ENCODE data around the gene HSPA12B. TPM values are rescaled to one million over a fixed set of nuclear protein-coding genes. Genes with fewer than 3 reads are reported as not detected.

Gene HSPA12B
- total RNA-seq, 1 donor = 0.18 TPM

DNA sequence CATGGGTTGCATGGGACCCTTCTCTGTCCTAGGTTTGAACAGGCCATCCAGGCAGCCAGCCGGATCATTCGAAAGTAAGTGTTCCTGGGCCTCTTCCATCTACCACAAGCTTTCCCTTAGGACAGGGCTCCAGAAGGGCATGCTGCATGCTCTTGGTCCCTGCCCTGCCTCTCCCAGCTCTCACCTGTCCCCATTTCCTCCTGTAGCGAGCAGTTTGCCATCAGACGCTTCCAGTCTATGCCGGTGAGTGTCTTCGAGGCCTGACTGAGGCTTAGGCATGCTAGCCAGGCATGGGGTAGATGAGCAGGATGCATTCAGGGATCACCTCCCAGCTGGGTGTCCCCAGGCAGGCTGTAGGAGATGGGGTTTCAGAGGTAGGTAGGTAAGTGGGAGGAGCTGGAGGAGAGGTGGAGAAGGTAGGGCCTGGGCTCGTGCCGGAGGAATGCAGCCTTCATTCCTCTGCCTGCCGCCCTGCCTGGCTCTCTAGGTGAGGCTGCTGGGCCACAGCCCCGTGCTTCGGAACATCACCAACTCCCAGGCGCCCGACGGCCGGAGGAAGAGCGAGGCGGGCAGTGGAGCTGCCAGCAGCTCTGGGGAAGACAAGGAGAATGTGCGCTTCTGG lies 67.9 kb downstream of the HSPA12B start:
- H3K4me3 ChIP-seq (ENCODE audit: low read depth, low read length) = peak overlapping the region; percentile 28
- no peak for DNase-seq (ENCODE audit: low read depth)
- TF ChIP-seq, protein P1, sequence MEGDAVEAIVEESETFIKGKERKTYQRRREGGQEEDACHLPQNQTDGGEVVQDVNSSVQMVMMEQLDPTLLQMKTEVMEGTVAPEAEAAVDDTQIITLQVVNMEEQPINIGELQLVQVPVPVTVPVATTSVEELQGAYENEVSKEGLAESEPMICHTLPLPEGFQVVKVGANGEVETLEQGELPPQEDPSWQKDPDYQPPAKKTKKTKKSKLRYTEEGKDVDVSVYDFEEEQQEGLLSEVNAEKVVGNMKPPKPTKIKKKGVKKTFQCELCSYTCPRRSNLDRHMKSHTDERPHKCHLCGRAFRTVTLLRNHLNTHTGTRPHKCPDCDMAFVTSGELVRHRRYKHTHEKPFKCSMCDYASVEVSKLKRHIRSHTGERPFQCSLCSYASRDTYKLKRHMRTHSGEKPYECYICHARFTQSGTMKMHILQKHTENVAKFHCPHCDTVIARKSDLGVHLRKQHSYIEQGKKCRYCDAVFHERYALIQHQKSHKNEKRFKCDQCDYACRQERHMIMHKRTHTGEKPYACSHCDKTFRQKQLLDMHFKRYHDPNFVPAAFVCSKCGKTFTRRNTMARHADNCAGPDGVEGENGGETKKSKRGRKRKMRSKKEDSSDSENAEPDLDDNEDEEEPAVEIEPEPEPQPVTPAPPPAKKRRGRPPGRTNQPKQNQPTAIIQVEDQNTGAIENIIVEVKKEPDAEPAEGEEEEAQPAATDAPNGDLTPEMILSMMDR (IDR thresholded peaks at IDR 0.05; ENCODE audit: insufficient read depth, low read length) = no peak

DNA sequence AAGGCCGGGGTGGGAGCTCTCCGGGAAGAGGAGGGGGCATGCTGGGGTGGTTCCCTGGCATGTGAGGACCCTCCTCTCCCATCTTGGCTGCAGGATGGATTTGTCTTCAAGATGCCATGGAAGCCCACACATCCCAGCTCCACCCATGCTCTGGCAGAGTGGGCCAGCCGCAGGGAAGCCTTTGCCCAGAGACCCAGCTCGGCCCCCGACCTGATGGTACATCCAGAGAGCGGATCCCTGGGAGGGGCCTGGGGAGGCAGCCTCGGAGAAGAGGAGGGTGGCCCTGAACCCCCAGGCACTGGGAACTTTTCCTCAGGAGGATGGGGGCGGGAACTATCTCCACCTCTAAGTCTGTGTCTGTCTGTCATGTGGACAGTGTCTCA lies 68.4 kb downstream of the HSPA12B start:
- no peak overlapping the region for H3K4me3 ChIP-seq (ENCODE audit: low read depth, low read length)
- DNase-seq (ENCODE audit: low read depth) = no peak
- TF ChIP-seq, protein P1 (IDR thresholded peaks at IDR 0.05; ENCODE audit: insufficient read depth, low read length) = no peak

DNA sequence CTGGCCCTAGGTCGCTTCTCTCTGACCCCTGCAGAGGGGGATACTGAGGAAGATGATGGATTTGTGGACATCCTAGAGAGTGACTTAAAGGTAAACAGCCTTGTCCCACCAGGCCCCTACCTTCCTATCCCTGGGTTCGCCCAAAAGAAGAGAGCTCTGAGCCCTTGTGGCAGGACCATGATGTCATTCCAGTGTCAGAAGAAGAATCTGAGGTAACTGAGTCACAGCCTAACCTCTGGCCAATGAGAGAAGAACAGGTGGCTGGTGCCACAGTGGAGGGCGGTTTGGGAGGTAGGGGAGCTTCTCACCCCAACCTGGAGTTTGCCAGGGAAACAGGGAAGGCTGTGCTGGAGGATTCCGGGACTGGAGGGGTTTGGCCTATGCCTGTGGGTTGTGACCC lies 68.8 kb downstream of the HSPA12B start:
- H3K4me3 ChIP-seq (ENCODE audit: low read depth, low read length) = no peak overlapping the region
- DNase-seq (ENCODE audit: low read depth) = no peak
- TF ChIP-seq, protein P1 (IDR thresholded peaks at IDR 0.05; ENCODE audit: insufficient read depth, low read length) = no peak

DNA sequence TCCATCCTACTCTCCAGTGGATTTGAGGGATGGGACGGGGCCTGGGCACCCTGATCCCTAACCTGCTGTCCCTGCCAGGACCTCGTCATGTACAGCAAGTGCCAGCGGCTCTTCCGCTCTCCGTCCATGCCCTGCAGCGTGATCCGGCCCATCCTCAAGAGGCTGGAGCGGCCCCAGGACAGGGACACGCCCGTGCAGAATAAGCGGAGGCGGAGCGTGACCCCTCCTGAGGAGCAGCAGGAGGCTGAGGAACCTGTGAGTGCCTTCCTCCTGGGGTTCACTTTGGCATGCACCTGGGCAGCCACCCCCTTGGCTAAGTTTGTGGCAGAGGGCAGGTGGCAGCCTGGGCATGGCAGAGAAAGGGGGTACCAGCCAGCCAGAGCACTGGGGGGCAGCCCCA lies 69.4 kb downstream of the HSPA12B start:
- TF ChIP-seq, protein P1 (IDR thresholded peaks at IDR 0.05; ENCODE audit: insufficient read depth, low read length) = no peak
- no peak for DNase-seq (ENCODE audit: low read depth)
- H3K4me3 ChIP-seq (ENCODE audit: low read depth, low read length) = no peak overlapping the region

Other genes starting within 250 kb of the HSPA12B start
- not detected in 2 replicates for gene GFRA4, start 69.3 kb upstream of the HSPA12B start, total RNA-seq (ENCODE audit: low replicate concordance)
- gene ADAM33, start 50.7 kb upstream of the HSPA12B start, total RNA-seq (ENCODE audit: low replicate concordance) = 68.6 and 145 TPM in 2 replicates
- gene SIGLEC1, start 20.1 kb upstream of the HSPA12B start, total RNA-seq (ENCODE audit: low replicate concordance) = 0.08 TPM in 1 of 2 replicates, not detected in the other
- gene ADISSP, start 35.1 kb downstream of the HSPA12B start, total RNA-seq (ENCODE audit: low replicate concordance) = 28.4 and 37.7 TPM in 2 replicates
- gene SPEF1, start 48.8 kb downstream of the HSPA12B start, total RNA-seq (ENCODE audit: low replicate concordance) = 0.09 TPM in 1 of 2 replicates, not detected in the other
- 94.8 and 170 TPM in 2 replicates for gene CENPB, start 54.1 kb downstream of the HSPA12B start, total RNA-seq (ENCODE audit: low replicate concordance)
- 51.0 and 58.5 TPM in 2 replicates for gene CDC25B, start 63.6 kb downstream of the HSPA12B start, total RNA-seq (ENCODE audit: low replicate concordance)
- 9.4 and 20.4 TPM in 2 replicates for gene AP5S1, start 87.9 kb downstream of the HSPA12B start, total RNA-seq (ENCODE audit: low replicate concordance)
- gene MAVS, start 114.1 kb downstream of the HSPA12B start, total RNA-seq (ENCODE audit: low replicate concordance) = 16.4 and 23.7 TPM in 2 replicates
- gene PANK2, start 156.7 kb downstream of the HSPA12B start, total RNA-seq (ENCODE audit: low replicate concordance) = 54.9 and 102 TPM in 2 replicates

Data from fibroblast of the aortic adventitia (primary cell).